ENCODE data around the gene LIN28B. TPM values are rescaled to one million over a fixed set of nuclear protein-coding genes. Genes with fewer than 3 reads are reported as not detected.

The LIN28B gene
- total and polyA plus RNA-seq, 2 experiments from 2014 or later, result 35.3 to 96.4 TPM

GRCh38 chr6:105001906-105002305 lies 45.0 kb downstream of the LIN28B start:
- Histone ChIP-seq H3K4me3 (no peak overlapping the region), H3K79me2 (replicated peaks; ENCODE audit: insufficient read depth) (peaks cover 93% of the 10 kb centered on the region), H2AFZ (no peak overlapping the region), H3K4me1 (ENCODE audit: insufficient read depth) (peaks cover 14% of the 10 kb centered on the region; the same call in 1 of the 2 replicates), H3K4me2 (no peak overlapping the region), H3K9me2 (ENCODE audit: insufficient read depth) (no peaks in the 10 kb centered on the region), H3K36me3 (ENCODE audit: insufficient read depth) (no peaks in the 10 kb centered on the region), H3K27me3 (ENCODE audit: insufficient read depth) (no peaks in the 10 kb centered on the region), H3F3A (replicated peaks; ENCODE audit: low read depth) (no peaks in the 10 kb centered on the region), H3K27ac (ENCODE audit: low read depth) (no peak overlapping the region), H4K20me1 (replicated peaks; ENCODE audit: insufficient read depth) (peaks cover 6% of the 10 kb centered on the region; the same call in 1 of the 2 replicates)
- Mint-ChIP-seq H3K27me3 (ENCODE audit: insufficient read depth, low read depth, poor library complexity) (no peaks in the 10 kb centered on the region), H3K27ac (no peak overlapping the region), H3K4me3 (no peak overlapping the region), H3K36me3 (ENCODE audit: low read depth) (peaks cover 13% of the 10 kb centered on the region; the same call in 2 of the 3 replicates), H3K4me1 (peaks cover 11% of the 10 kb centered on the region), H3K9me3 (no peaks in the 10 kb centered on the region)
- ATAC-seq, result peak; percentile 52
- no peak for TF ChIP-seq STAT1 (IDR thresholded peaks at IDR 0.05; ENCODE audit: unreplicated experiment)
- TF ChIP-seq EZH2phosphoT487 (IDR thresholded peaks at IDR 0.05; ENCODE audit: unreplicated experiment), result no peak
- TF ChIP-seq ZNF331 (CRISPR knock-in tag; IDR thresholded peaks at IDR 0.05; ENCODE audit: low read depth), result no peak
- no peak for TF ChIP-seq REST (IDR thresholded peaks at IDR 0.05; ENCODE audit: unreplicated experiment)
- TF ChIP-seq, protein P1, sequence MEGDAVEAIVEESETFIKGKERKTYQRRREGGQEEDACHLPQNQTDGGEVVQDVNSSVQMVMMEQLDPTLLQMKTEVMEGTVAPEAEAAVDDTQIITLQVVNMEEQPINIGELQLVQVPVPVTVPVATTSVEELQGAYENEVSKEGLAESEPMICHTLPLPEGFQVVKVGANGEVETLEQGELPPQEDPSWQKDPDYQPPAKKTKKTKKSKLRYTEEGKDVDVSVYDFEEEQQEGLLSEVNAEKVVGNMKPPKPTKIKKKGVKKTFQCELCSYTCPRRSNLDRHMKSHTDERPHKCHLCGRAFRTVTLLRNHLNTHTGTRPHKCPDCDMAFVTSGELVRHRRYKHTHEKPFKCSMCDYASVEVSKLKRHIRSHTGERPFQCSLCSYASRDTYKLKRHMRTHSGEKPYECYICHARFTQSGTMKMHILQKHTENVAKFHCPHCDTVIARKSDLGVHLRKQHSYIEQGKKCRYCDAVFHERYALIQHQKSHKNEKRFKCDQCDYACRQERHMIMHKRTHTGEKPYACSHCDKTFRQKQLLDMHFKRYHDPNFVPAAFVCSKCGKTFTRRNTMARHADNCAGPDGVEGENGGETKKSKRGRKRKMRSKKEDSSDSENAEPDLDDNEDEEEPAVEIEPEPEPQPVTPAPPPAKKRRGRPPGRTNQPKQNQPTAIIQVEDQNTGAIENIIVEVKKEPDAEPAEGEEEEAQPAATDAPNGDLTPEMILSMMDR (conservative IDR thresholded peaks at IDR 0.05; ENCODE audit: low read depth in 2 of 2), result no peak
- no peak for TF ChIP-seq POLR2AphosphoS5 (IDR thresholded peaks at IDR 0.05; ENCODE audit: low read depth)
- no peak for TF ChIP-seq ETS1 (IDR thresholded peaks at IDR 0.05)
- TF ChIP-seq NANOG (IDR thresholded peaks at IDR 0.05; ENCODE audit: borderline replicate concordance), result no peak
- TF ChIP-seq CREB1 (CRISPR knock-in tag; IDR thresholded peaks at IDR 0.05; ENCODE audit: low read depth), result no peak
- no peak for TF ChIP-seq ZNF114 (CRISPR knock-in tag; IDR thresholded peaks at IDR 0.05)
- no peak for TF ChIP-seq JUNB (IDR thresholded peaks at IDR 0.05; ENCODE audit: unreplicated experiment)
- TF ChIP-seq EZH2 (IDR thresholded peaks at IDR 0.05; ENCODE audit: low read depth, unreplicated experiment), result no peak
- TF ChIP-seq ZNF462 (CRISPR knock-in tag; IDR thresholded peaks at IDR 0.05), result no peak
- DNase-seq (ENCODE audit: low spot score), result peak; percentile 46
